Breast epithelium (tissue), 3 donors: ENCODE measurements around the gene NT5DC2.

Experiments
- POLR2A ChIP-seq: fragments of 450-650 bp; IDR thresholded peaks from one replicate; pipeline ENCODE4 v1.6.1; 2016; ENCODE audit warnings: antibody characterized with exemption, mild to moderate bottlenecking, moderate library complexity
- POLR2AphosphoS5 ChIP-seq, 3 donors: sonication (generic); formaldehyde crosslinking; IDR thresholded peaks; one replicate each; pipeline ENCODE4 v1.6.1; 2017; ENCODE audit warnings: antibody characterized with exemption in 3 of 3
- TF ChIP-seq, protein P1 (sequence below), 3 donors: fragments of 450-650 bp; IDR thresholded peaks; one replicate each; pipeline ENCODE4 v1.5.1; 2016 to 2017; ENCODE audit warnings: antibody characterized with exemption in 3 of 3, mild to moderate bottlenecking in 3 of 3, moderate library complexity in 3 of 3

- TF ChIP-seq, protein P1, sequence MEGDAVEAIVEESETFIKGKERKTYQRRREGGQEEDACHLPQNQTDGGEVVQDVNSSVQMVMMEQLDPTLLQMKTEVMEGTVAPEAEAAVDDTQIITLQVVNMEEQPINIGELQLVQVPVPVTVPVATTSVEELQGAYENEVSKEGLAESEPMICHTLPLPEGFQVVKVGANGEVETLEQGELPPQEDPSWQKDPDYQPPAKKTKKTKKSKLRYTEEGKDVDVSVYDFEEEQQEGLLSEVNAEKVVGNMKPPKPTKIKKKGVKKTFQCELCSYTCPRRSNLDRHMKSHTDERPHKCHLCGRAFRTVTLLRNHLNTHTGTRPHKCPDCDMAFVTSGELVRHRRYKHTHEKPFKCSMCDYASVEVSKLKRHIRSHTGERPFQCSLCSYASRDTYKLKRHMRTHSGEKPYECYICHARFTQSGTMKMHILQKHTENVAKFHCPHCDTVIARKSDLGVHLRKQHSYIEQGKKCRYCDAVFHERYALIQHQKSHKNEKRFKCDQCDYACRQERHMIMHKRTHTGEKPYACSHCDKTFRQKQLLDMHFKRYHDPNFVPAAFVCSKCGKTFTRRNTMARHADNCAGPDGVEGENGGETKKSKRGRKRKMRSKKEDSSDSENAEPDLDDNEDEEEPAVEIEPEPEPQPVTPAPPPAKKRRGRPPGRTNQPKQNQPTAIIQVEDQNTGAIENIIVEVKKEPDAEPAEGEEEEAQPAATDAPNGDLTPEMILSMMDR (IDR thresholded peaks at IDR 0.05) = no peak
- no peak for TF ChIP-seq POLR2A
- TF ChIP-seq POLR2AphosphoS5 (IDR thresholded peaks at IDR 0.05) = no peak
Observed at GRCh38 chr3:52479877-52480575, 53.6 kb downstream of the NT5DC2 start.
